Measurements from ENCODE around the gene WDR1. TPM values are rescaled to one million over a fixed set of nuclear protein-coding genes. Genes with fewer than 3 reads are reported as not detected.

WDR1 gene
- total RNA-seq, 1 experiment from 2014 or later, result 223 TPM

GRCh38 chr4:10053635-10054453 is 62.8 kb downstream of the WDR1 start:
- ChIA-PET CTCF (no interaction called here), RAD21 (ENCODE audit: low non-redundant PET in 1 of 2, low total read pairs in 2 of 2, uncharacterized antibody in 2 of 2, unreplicated experiment in 2 of 2) (no interaction called here), POLR2A (no interaction called here)
- Histone ChIP-seq H3K36me3 (ENCODE audit: control insufficient read depth in 1 of 2, insufficient read depth in 2 of 2, low read length in 2 of 2) (no peaks in the 10 kb centered on the region), H3K4me1 (ENCODE audit: control insufficient read depth in 1 of 2, insufficient read depth in 2 of 2, low read length in 2 of 2) (peaks cover 4 to 9% of the 10 kb centered on the region in 2 experiments), H3K4me3 (replicated peaks in 1 of 2; ENCODE audit: low read depth in 1 of 2, low read length in 2 of 2) (no peak overlapping the region), H2AFZ (ENCODE audit: low read depth, low read length, poor library complexity, severe bottlenecking) (no peak overlapping the region), H4K20me1 (ENCODE audit: insufficient read depth) (no peaks in the 10 kb centered on the region), H3K9me3 (ENCODE audit: control insufficient read depth in 1 of 2, insufficient read depth in 1 of 2, low read depth in 1 of 2, low read length in 2 of 2) (no peaks in the 10 kb centered on the region), H3K9me2 (ENCODE audit: insufficient read depth) (no peaks in the 10 kb centered on the region), H3K4me2 (ENCODE audit: low read length) (no peak overlapping the region), H3K9ac (ENCODE audit: low read length) (no peak overlapping the region), H3K27ac (ENCODE audit: low read depth, low read length) (no peak overlapping the region), H3K27me3 (ENCODE audit: insufficient read depth, low read length) (no peaks in the 10 kb centered on the region), H3K79me2 (ENCODE audit: insufficient read depth, low read length) (no peaks in the 10 kb centered on the region)
- BruUV-seq (replicated peaks), result no TSS peak
- ATAC-seq (no peak), DNase-seq (ENCODE audit: low read depth, low spot score) (no peak)
- TF ChIP-seq MAX (IDR thresholded peaks at IDR 0.05) (no peak), ZBTB33 (IDR thresholded peaks at IDR 0.05; ENCODE audit: extremely low read depth, insufficient replicate concordance, low read length) (no peak), REST (IDR thresholded peaks at IDR 0.05; ENCODE audit: low read depth) (no peak), POLR2AphosphoS5 (IDR thresholded peaks at IDR 0.05; ENCODE audit: low read depth, low read length) (no peak), YY1 (IDR thresholded peaks at IDR 0.05; ENCODE audit: extremely low read depth, insufficient replicate concordance, low read depth, low read length) (no peak), POLR2A (IDR thresholded peaks at IDR 0.05; ENCODE audit: borderline replicate concordance, extremely low read depth, insufficient read depth, insufficient read length) (no peak), EZH2 (IDR thresholded peaks at IDR 0.05) (no peak), CBX3 (IDR thresholded peaks at IDR 0.05; ENCODE audit: low read depth) (no peak), TCF7L2 (IDR thresholded peaks at IDR 0.05; ENCODE audit: borderline replicate concordance, extremely low read depth, insufficient read depth, insufficient read length) (no peak), SRF (IDR thresholded peaks at IDR 0.05; ENCODE audit: low read depth) (no peak), ZNF274 (IDR thresholded peaks at IDR 0.05; ENCODE audit: low read depth, low read length) (no peak), SIN3A (IDR thresholded peaks at IDR 0.05; ENCODE audit: low read depth) (no peak), EZH2phosphoT487 (IDR thresholded peaks at IDR 0.05; ENCODE audit: borderline replicate concordance) (no peak), ZFX (IDR thresholded peaks at IDR 0.05) (no peak)
- intact Hi-C loops (cut with micrococcal nuclease), result no loop called here
